Measurements from ENCODE around the gene SPECC1. TPM values are rescaled to one million over a fixed set of nuclear protein-coding genes. Genes with fewer than 3 reads are reported as not detected.
A peak's percentile ranks its signal among the peaks of the same experiment; 100 is the strongest.

SPECC1 gene
- polyA plus RNA-seq, 3 donors, result 36.0 to 58.4 (median 50.5) TPM

- H3K4me2 ChIP-seq (replicated peaks; ENCODE audit: extremely low read depth, low read length, poor library complexity, severe bottlenecking), result peak overlapping the region; percentile 19
- Mint-ChIP-seq H3K4me3 (no peak overlapping the region), H3K27me3 (ENCODE audit: low read depth in 3 of 3) (peaks cover 0 to 3% (median 3%) of the 10 kb centered on the region in 3 donors), H3K36me3 (no peaks in the 10 kb centered on the region), H3K4me1 (peaks cover 8% of the 10 kb centered on the region), H3K27ac (peak overlapping the region in 4 of 7 donors; percentile 4 to 68 (median 38)), H3K9me3 (peaks cover 4 to 13% (median 10%) of the 10 kb centered on the region in 7 donors)
- no peak overlapping the region for H3K27ac ChIP-seq (ENCODE audit: low read depth in 1 of 2, low read length in 2 of 2)
- no peak overlapping the region for H3K9ac ChIP-seq (ENCODE audit: insufficient read depth, low read length, poor library complexity, severe bottlenecking)
- no peaks in the 10 kb centered on the region for H3K36me3 ChIP-seq (replicated peaks in 1 of 2; ENCODE audit: control insufficient read depth in 1 of 2, insufficient read depth in 2 of 2, low read length in 2 of 2)
- H3K4me1 ChIP-seq (ENCODE audit: control insufficient read depth in 1 of 2, insufficient read depth in 2 of 2, low read length in 2 of 2), result peaks cover 3 to 8% of the 10 kb centered on the region in 2 donors
- peaks cover 4 to 8% of the 10 kb centered on the region in 2 donors for H3K9me3 ChIP-seq (replicated peaks in 1 of 2; ENCODE audit: control insufficient read depth in 1 of 2, insufficient read depth in 1 of 2, low read length in 2 of 2)
- WGBS (ENCODE audit: insufficient coverage), result no CpG with 5 or more reads among the region's 4 CpGs
- no peaks in the 10 kb centered on the region for H3K27me3 ChIP-seq (ENCODE audit: control insufficient read depth in 2 of 2, insufficient read depth in 2 of 2, low read length in 2 of 2)
- intact Hi-C loops (cut with micrococcal nuclease), result no loop called here
- H4K20me1 ChIP-seq (ENCODE audit: insufficient read depth, low read length), result no peaks in the 10 kb centered on the region
- H3K4me3 ChIP-seq (replicated peaks in 1 of 3; ENCODE audit: low read depth in 2 of 3, low read length in 3 of 3), result no peak overlapping the region
- no peak for TF ChIP-seq CTCF (IDR thresholded peaks at IDR 0.05)
- DNase-seq, result no peak
- H3K79me2 ChIP-seq (ENCODE audit: insufficient read depth, low read length), result no peaks in the 10 kb centered on the region
- no peak overlapping the region for H2AFZ ChIP-seq (ENCODE audit: insufficient read depth, low read depth, low read length, poor library complexity, severe bottlenecking)
Observed at GRCh38 chr17:20053361-20053964, 44.3 kb downstream of the SPECC1 start.

GRCh38 chr17:20059728-20060188, 50.6 kb downstream of the SPECC1 start:
- no peak for TF ChIP-seq CTCF (IDR thresholded peaks at IDR 0.05)
- H2AFZ ChIP-seq (ENCODE audit: insufficient read depth, low read depth, low read length, poor library complexity, severe bottlenecking), result peak overlapping the region; percentile 37
- intact Hi-C loops (cut with micrococcal nuclease), result loop anchor here (5.0 kb wide), 1 partner anchor 32 kb away; no protein-coding TSS in a partner anchor

More at GRCh38 chr17:20059728-20060188, 50.6 kb downstream of the SPECC1 start:
- WGBS (ENCODE audit: insufficient coverage), result 0% methylated on average over 1 of the region's 3 CpGs
- Histone ChIP-seq H3K9me3 (replicated peaks in 1 of 2; ENCODE audit: control insufficient read depth in 1 of 2, insufficient read depth in 1 of 2, low read length in 2 of 2) (no peaks in the 10 kb centered on the region), H3K4me2 (replicated peaks; ENCODE audit: extremely low read depth, low read length, poor library complexity, severe bottlenecking) (peak overlapping the region; percentile 33), H3K9ac (ENCODE audit: insufficient read depth, low read length, poor library complexity, severe bottlenecking) (no peak overlapping the region), H4K20me1 (ENCODE audit: insufficient read depth, low read length) (no peaks in the 10 kb centered on the region), H3K79me2 (ENCODE audit: insufficient read depth, low read length) (no peaks in the 10 kb centered on the region), H3K27ac (ENCODE audit: low read depth in 1 of 2, low read length in 2 of 2) (peak overlapping the region; percentile 26 to 74), H3K4me1 (ENCODE audit: control insufficient read depth in 1 of 2, insufficient read depth in 2 of 2, low read length in 2 of 2) (peaks cover 37 to 41% of the 10 kb centered on the region in 2 donors), H3K27me3 (ENCODE audit: control insufficient read depth in 2 of 2, insufficient read depth in 2 of 2, low read length in 2 of 2) (no peaks in the 10 kb centered on the region), H3K4me3 (replicated peaks in 1 of 3; ENCODE audit: low read depth in 2 of 3, low read length in 3 of 3) (peak overlapping the region in 1 of 3 experiments; percentile 29), H3K36me3 (replicated peaks in 1 of 2; ENCODE audit: control insufficient read depth in 1 of 2, insufficient read depth in 2 of 2, low read length in 2 of 2) (no peaks in the 10 kb centered on the region)
- peaks cover 40% of the 10 kb centered on the region for H3K4me1 Mint-ChIP-seq
- H3K27me3 Mint-ChIP-seq (ENCODE audit: low read depth in 3 of 3), result peaks cover 0 to 2% (median 0%) of the 10 kb centered on the region in 3 donors
- peak overlapping the region in 1 of 2 donors; percentile 56 for H3K4me3 Mint-ChIP-seq
- peak; percentile 54 to 77 (median 64) for DNase-seq
- H3K9me3 Mint-ChIP-seq, result peaks cover 0 to 2% (median 0%) of the 10 kb centered on the region in 7 donors
- H3K27ac Mint-ChIP-seq, result peak overlapping the region; percentile 74 to 92 (median 86)
- no peaks in the 10 kb centered on the region for H3K36me3 Mint-ChIP-seq
